Measurements from ENCODE around the gene TSSC4.

TSSC4 gene

DNA sequence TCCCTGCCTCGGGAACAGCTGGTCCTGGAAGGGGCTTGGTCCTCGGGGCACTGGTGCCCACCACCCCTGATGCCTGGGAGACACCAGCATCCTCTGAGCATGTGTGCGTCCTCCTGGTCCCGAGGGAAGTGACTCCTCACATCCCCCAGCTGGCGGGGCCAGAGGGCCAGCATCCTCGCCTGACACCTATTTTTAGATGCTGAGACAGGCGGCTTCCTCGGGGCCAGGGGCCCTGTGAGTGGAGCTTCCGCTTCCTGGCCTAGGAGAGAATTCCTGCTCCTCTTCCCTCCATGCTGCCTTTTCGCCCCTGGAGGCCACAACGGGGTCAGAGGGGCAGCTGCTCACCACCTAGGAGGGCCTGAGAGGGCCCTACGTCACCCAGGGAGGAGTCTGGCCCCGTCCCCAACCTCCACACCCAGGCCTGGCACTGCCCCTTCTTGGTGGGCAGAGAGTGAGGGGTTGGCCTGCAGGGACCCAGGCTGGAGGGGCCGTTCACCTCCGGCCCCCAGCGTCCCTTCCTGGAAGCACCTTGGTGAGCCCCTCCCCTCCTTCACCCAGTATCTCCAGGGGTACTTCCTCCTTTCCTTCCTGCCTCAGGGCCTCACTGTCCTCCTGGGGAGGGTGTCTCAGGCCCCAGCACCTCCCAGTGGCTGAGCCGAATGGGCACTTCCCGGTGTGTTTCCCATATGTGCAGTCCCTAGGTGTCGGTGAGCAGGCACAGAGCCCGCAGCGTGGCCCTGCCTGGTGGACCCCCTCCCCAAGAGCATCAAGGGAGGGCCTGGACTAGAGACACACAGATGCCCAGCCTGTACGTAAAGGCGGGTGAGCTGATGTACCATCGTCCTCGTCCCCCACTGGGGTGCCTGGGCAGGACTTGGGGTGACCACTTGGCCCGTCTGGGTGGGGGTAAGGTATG, 17.4 kb upstream of the TSSC4 start:
- H3K4me3 ChIP-seq (ENCODE audit: low read depth, low read length): no peak overlapping the region
- TF ChIP-seq, protein P1, sequence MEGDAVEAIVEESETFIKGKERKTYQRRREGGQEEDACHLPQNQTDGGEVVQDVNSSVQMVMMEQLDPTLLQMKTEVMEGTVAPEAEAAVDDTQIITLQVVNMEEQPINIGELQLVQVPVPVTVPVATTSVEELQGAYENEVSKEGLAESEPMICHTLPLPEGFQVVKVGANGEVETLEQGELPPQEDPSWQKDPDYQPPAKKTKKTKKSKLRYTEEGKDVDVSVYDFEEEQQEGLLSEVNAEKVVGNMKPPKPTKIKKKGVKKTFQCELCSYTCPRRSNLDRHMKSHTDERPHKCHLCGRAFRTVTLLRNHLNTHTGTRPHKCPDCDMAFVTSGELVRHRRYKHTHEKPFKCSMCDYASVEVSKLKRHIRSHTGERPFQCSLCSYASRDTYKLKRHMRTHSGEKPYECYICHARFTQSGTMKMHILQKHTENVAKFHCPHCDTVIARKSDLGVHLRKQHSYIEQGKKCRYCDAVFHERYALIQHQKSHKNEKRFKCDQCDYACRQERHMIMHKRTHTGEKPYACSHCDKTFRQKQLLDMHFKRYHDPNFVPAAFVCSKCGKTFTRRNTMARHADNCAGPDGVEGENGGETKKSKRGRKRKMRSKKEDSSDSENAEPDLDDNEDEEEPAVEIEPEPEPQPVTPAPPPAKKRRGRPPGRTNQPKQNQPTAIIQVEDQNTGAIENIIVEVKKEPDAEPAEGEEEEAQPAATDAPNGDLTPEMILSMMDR (IDR thresholded peaks at IDR 0.05; ENCODE audit: low read depth, low read length): 0 out of 2 replicates have a peak, but pooled peaks have one; percentile 6

DNA sequence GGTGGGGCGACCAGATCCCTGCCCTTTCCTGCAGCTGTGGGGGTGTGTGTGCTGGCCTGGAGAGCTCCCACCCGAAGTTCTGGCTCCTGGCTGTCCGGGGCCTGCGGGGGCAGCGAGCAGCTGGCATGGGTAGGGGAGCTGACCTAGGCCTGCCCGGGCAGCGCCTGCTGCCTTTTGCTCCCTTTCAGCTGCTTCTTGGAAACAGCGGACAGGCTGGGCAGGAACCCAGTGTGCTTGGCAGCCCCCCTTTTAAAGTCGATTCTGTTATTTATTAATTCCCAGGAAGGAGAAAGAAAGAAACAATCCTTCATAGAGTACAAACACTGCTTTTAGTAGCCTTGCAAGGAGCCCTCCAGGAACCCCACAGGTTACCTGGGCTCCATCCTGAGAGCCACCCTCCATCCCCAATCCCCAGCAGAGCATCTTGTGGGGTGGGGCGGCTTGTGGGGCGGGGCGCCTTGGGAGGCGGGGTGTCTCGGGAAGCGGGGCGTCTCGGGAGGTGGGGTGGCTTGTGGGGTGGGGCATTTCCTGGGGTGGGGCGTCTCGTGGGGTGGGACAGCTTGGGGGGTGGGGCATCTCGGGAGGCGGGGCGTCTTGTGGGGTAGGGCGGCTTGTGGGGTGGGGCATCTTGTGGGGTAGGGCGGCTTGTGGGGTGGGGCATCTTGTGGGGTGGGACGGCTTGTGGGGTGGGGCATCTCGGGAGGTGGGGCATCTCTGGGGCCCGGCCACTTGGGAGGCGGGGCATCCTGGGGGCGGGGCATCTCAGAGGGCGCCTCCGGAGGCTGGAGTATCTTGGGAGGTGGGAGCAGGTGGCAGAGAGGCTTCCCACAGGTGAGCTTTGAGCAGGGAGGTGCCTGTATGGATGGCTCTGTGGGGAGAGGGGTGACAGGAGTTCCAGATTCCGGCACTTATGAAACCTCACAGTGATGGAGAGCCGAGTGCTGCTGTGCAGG, 16.4 kb upstream of the TSSC4 start:
- TF ChIP-seq, protein P1 (IDR thresholded peaks at IDR 0.05; ENCODE audit: low read depth, low read length): no peak
- no peak overlapping the region for H3K4me3 ChIP-seq (ENCODE audit: low read depth, low read length)

DNA sequence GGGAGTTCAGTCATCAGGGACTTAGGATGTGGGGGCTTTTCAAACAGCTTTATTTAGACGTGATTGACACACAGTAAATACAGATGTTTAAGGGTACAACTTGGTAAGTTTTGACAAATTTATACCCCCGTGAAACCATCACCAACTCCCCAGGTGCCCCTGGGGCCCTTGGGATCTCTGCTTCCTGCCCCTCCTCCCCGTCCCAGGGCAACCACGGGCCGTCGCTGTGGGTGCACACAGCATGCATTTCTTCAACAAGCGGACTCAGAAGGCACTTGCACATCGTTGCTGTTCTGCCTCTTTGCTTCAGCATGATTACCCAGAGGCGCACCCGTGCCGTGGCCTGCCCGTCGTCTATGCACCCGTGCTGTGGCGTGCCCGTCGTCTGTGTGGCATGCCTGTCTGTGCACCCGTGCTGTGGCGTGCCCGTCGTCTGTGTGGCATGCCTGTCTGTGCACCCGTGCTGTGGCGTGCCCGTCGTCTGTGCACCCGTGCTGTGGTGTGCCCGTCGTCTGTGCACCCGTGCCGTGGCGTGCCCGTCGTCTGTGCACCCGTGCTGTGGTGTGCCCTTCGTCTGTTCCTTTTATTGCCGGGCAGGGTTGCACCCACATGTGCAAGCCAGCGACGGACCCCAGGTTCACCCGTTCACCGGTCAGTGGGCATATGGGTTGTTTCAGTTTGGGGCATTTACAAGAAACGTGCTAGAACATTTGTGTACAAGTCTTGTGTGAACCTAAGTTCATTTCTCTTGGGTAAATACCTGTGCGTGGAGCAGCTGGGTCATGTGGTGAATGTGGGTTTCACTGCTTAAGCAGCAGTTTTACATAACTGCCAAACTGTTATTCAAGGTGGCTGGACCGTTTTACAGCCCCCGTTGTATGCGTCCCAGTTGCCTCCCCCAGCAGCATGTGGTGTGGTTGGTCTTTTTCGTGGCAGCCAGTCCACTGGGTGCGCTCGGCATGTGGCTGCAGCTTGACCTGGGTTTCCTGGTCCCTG, 15.1 kb upstream of the TSSC4 start:
- no peak overlapping the region for H3K4me3 ChIP-seq (ENCODE audit: low read depth, low read length)
- TF ChIP-seq, protein P1 (IDR thresholded peaks at IDR 0.05; ENCODE audit: low read depth, low read length): no peak

DNA sequence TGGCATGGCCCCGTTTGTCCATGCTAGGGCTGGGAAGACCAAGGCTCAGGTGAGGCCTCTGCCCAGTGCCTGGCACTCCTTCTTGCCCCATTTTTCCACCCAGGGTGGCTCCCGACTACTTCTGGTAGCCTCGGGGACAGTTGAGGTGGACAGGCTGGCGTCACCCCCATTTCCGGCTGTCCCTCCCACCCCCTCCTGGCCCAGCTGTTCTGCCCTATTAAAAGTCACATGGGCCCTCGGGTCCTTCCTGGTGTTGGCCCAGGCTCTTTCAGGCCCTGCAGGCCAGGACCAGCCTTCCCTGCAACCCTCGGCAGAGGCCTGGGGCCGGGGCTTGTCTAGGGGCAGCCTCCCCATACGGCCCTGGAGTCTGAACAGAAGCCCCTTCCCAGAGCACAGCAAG, 14.0 kb upstream of the TSSC4 start:
- H3K4me3 ChIP-seq (ENCODE audit: low read depth, low read length): no peak overlapping the region
- TF ChIP-seq, protein P1 (IDR thresholded peaks at IDR 0.05; ENCODE audit: low read depth, low read length): no peak

DNA sequence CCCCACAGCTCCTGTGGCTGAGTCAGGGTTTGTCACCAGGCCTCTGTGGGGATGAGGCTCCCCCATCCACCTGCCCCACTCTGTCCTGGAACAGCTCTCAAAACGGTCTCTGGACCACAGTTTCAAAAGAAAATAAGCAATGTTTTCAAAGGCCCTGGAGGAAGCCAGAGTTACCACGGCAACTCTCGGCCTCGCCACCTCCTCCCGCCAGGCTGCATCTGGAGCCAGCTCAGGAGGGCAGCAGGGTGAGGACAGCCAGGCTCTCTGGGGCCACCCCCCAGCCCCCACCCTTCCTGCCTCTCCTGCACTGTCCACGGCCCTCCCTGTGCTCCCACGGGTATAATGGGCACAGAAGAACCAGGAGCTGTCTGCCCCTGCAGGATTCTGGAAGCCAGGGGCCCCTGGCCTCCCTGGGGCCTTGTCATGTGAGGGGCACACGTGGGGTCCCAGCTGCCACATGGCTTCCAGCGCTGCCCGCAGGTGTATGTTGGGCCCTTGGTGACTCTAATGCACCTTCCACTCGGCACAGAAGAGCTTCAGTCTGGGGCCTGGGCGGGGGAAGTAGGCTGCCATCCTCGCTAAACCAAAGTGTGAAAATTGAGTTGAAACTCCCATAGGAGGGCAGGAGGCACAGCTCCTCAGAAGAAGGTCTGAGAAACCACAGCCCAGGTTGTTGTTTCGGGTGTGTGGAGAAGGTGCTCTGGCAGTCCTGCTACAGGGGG, 13.1 kb upstream of the TSSC4 start:
- TF ChIP-seq, protein P1 (IDR thresholded peaks at IDR 0.05; ENCODE audit: low read depth, low read length): no peak
- H3K4me3 ChIP-seq (ENCODE audit: low read depth, low read length): no peak overlapping the region

Data from WI38 (cell line).